Activated CD8-positive, alpha-beta memory T cell treated with anti-CD3 and anti-CD28 coated beads, Interleukin-2, amount 50 U/mL, for 4 hours (primary cell): ENCODE data around the gene SMIM21.

ENCODE experiments used
- DNase-seq: peaks from one replicate; pipeline ENCODE4 v3.0.0-alpha.2; 2020

The SMIM21 gene

DNA sequence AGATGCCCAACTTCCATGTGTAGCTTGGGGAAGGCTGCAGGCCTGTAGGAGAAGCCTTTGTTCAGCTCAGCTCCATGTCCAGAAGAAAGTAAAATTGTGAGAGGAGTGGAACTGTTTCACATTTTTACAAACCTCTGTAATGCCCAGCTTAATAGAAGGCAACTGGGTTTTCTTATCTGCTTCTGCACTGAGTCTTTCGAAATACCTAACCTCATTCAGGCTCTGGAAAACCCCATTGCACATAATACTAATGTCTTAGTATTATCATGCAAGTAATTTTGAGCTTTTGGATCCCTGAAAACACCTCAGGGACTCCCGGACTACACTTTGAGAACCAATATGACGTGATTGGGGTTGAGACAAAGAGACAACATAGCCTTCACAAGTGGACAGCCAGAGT, 5.8 kb downstream of the SMIM21 start:
- no peak for DNase-seq

DNA sequence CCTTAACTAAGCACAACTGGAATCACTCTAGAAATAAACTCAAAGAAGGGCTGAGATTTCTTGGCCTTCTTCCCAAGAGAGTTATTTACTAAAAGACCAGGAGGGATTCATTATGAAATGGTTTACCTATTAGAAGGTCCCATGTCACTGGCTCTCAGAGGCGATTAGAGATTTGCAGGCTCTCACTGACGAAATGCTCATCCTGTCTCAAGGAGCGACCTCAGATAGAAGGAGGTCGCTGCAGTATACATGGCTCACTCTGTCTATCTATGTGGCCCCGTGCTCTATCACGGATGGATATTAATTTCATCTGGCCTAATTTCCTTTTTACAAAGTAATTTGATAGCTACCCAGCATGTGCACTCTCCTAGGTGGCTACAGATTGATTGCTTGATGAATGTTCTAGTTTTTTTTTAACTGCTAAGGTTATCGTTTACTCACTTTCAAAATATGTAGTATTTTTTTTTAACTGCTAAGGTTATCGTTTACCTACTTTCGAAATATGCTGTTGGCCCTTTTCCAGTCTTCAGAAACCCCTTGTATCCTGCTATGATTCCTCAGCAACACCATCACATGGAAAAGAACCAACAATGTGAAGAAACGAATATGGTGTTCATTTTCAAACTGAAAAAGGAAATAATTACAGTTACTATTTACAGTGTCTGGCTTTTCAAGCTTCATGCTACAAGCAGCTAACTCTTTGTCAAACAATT, 9.1 kb downstream of the SMIM21 start:
- DNase-seq, result no peak

DNA sequence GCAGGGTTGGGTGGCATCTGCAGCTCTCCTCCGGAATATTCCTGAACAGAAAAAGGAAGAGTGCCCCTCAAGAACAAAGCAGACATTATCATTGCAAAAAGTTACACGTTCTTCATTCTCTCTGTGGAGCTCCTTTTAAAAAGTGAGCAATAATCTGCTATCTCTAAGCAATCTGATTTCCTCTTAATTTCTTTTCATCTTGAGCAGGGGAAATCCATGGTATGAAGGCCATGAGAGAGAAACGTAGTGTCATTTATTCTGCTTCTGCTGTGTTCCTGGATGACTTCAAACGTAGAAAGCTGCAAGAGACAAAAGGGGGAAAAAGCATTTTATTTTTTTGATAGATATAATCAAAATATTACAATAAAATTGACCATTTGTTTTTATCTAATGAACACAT, 16.9 kb downstream of the SMIM21 start:
- DNase-seq, result no peak

DNA sequence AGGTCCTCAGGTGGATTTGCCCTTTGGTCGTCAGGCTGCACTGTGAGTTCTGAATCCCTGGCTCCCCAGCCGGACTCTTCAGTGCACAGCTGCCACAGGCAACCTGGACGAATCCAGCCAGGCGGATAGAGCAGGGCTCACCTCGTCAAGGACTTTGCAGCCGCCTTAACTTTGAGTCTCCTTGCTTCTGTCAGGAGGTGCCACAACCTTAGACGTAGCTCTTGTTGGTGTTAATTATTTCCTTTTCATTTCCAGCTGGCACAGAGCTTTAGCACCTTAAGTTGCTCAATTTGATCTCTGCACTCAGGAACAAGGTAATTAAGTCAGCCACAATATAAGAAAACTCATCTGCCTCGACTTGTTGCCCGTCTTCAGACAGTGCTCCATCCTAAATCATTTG, 17.7 kb downstream of the SMIM21 start:
- DNase-seq, result no peak

DNA sequence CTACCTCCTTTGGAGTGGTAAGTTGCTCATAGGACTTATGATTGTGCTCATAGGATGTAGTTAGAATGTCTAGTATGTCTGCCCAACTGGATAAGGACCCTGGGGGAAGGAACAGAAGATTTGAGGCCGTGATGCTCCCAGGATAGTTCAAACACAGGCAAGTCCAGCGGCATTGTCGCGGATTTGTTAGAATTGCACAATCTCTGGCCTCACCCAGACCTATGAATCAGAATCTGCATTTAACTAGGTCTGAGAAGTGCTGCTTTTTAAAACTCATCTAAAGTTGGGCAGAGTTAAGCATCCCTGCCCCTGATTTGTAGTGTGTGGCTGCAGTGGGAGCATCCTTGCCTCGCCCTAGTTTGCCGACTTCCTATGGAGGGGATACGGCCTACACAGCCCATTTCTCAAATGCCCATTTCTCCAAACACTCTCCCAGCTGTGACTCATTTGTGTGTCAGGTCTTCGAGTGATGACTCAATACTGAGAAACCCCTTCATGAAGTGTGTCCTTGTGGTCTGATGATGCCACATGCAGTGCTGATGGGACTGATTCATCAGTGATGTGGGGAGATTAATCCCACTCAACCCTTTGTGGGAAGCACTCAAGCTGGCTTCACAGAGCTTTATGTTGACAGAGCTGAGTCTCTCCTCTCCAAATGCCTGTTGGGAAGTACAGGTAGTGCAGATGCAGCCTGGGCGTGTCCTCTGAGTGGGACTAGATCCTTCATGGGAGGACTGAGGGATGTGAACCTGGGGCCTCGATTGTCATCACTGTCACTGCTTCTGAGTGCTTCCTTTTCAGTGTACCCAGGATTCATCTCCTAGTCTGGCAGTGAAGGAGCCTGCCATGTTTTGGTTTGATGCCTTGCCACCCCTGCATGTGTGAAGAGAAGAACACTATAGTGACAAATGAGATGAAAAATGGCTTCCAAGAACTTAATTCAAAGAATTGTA, 18.7 kb downstream of the SMIM21 start:
- no peak for DNase-seq

DNA sequence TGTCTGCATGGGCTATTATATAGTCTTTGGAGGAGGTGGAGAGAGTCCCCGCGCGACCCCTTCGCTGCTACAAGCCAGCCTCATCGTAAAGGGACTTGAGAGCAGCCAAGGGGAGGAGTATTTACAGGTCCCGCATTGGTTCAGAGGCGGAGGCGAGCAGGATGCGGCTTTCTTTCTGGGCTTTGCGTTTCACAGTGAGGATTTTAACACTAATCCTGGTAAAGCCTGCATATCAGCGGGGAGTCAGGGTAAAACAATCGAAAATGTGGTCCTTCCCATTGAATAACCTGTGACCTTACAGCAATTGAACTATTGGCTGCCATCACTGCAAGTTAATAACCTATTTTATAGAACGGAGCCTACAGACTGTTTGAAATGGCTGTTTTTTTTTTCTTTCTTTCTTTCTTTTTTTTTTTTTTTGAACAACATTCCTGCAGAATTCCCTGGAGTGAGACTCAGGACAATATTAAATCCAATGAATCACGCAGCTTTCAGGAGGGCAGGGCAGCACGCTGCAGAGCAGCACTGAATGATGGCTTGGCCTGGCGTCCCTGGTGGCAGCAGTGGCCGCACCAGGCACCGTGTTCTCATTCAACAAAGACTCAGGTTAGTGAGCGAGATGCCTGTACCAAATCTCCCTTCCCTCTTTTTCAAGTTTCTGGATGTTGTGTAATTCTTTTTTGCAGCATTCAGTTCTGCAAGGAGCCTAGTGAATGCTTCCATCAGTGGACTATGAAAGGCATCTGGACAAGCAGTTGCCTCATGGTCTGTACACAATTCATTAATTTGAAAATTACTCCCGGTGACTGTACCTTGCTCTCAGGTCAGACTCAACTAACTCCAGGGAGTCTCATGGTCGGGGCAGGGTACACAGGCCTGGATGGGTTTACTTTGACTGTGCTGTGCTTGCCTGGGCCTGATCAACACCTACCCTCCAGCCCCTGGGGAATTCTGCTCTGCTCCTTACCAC, 19.8 kb downstream of the SMIM21 start:
- DNase-seq, result no peak

DNA sequence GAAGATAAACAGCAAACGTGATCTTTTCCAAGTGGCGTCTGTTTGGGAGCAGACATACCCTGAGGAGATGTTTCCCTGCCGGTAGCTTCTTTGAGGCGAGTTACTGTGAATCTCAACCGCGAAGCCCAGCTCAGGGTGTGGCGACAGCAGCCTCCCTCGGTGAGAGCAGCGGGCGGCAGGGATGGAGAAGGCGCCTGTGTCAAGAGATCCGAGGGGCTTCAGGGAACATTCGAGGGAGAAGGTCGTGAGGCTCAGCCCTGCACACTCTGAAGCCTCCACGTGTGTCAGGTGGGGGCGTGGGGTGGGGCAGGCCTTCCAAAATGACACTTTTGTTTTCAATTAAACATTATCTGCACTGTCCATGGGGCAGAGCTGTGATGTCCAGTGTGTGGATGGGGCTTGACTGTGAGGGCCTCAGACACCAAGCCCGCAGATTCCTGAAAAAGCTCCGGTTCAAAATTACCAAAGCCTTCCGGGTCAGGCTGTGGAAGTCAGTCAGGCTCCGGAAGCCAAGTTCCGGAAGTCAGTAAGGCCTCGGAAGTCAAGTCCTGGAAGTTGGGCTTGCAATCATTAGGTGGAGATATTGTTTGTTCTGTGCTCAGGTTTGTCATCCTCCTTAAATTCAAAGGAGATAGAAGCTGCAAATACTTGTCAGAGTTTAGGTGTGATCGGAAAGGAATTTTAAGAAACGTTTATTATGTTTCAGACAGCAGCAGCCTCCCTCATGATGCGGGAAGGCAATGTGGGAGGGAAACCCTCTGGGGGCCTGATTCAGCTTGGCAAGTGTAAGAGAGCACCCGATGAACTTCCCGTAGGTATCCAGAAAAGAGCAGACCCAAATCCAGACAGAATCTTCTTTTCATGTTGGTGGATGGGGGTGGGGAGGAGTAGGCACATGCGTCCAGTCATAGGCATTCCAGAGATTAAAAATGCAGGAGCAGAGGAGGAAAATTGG, 20.7 kb downstream of the SMIM21 start:
- no peak for DNase-seq

DNA sequence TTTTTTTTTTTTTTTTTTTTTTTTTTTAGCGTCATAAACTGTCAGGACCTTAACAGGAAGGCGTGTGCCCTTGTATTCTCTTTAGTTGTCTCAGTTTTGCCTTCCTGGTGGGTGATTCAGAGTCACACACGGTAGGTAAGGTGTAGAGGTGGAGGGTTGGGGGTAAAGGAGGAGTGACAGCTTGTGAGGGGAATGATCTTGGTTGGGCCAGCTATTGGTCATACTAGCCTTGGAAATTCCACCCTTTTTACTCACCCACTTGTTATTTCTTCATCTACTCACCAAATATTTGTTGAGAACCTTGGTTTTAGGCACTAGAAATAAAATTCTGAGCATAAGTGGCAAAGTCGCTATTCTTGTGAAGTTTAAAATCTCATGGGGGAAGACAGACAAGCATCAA, 22.2 kb downstream of the SMIM21 start:
- no peak for DNase-seq

DNA sequence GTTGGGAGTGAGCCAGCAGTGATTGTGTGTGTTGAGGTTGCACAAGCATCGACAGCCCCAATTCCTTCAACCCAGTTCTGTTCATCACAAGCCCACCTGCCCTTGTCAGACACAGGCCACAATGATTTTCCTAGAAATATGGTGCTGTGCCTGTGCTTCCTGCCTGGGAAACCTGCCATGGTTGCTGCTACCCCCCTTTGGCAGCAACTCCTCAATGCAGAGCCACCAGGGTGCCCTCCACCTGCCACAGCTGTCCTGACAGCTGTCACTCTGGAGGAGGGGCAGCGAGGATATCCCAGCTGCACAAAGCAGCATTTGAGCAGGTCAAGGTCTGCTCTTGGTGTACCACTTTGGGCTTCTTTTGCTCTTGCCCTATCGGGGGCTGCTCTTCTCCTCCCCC, 27.1 kb downstream of the SMIM21 start:
- DNase-seq, result no peak

DNA sequence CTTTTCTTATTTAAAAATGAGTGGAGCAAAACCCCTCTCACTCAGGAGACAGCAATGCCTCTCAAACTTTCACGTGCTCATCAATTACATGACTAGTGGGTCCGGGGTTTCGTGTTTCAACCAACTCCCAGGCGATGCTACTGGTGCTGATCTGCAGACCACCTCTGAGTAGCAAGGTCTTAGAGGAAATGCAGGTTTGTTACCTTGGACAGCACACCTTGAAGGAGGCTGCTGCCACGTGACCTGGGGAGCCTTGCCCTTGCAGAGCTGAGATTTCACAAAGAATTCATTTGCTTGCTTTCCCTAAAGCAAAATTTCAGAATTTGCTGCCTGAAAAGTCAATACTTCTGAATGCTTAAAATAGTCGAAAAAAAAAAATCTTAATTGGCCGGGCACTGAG, 32.4 kb downstream of the SMIM21 start:
- DNase-seq, result no peak

DNA sequence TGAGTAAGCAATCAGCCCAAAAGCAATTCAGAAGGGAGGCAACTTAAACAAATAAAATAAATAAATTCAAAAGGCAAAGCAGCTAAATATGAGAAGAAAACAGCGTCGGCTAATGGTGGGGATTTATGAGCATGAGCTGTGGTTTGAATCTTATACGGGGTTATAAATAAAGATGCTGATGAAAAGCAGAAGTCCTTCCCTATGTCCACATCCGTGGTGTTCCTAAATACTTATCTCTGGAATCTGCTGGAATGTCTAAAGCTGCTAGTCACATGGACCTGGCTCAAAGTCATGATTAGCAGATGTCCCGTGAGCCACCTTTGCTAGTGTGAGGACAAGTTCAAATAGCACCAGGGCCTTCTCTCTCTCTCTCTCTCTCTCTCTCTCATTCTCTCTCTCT, 33.8 kb downstream of the SMIM21 start:
- DNase-seq, result no peak

DNA sequence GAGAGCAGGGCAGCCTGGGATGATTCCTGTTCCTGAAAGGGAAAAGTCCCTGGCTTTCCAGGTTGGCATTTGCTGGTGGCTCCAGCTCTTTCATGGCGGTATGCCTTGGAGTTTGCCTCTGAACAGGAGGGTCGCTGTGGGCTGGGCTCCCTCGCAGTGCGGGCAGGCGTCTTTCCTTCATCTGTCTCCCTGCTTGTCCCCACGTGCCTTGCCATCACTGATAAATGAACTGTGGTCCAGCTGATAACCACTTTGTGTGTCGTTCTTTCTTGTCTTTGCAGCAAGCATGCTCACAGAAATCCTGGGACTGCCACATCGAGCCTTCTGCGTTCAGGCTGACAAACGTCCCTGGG, 35.3 kb downstream of the SMIM21 start:
- no peak for DNase-seq

DNA sequence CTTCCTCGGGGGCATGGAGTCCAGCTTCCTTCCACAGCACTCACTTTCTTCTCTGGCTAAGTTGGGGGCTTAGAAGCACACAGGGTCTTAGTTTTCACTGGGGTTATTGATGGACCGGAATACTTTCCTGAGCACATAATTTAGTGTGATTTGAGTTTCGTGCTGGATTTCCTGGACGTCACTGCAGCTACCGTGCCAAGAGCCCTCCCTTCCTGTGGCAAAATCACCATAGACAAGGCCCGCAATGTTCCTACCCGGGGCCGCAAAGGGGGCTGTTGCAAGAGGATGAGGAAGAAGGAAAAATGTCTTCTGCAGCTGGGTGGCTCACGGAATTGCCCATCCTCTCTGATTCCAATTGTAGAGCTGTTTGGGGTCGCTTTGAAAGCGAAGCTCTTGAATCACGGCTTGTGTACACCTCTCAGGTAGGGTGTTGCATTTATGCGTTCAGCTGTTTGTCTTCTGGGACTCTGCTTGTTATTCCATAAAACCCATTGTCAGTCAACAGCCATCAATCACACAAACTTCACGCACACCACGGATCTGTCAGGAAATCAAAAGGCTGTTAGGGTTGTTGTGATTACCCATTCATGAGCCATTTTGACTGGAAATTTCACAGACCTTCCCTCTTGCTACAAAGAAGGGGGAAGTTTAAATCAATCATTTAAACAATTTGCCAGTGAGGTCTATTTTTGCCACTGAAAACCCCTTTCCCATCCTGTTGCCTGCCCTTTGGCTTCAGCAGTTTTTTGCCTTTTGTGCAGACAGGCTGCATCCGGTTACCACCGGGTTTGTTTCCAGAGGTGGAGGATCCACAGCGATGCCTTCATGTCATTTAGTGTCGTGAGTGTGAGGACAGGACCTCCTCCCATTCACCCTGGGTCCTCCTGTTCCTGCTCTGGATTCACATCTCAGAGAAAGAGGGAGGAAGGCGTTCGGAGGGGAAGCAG, 36.0 kb downstream of the SMIM21 start:
- DNase-seq, result no peak

DNA sequence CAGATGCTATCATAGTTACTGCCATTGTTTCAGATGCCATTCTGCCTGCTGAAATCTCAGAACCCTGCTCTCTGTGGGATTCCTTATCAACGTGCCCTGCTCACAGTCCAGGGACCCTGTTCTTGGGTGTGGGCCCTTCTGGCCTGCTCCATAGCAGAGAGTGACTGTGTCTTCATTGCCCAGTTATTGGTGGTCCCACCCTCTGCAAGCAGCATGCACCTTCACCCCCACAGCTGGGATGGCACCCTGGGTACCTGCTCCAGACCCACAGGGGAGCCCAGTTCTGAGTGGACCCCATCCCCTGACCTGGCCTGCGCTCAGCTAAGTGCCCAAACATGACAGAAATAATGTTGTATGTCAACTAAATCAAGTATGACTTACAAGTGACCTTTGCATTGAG, 36.6 kb downstream of the SMIM21 start:
- DNase-seq, result no peak

DNA sequence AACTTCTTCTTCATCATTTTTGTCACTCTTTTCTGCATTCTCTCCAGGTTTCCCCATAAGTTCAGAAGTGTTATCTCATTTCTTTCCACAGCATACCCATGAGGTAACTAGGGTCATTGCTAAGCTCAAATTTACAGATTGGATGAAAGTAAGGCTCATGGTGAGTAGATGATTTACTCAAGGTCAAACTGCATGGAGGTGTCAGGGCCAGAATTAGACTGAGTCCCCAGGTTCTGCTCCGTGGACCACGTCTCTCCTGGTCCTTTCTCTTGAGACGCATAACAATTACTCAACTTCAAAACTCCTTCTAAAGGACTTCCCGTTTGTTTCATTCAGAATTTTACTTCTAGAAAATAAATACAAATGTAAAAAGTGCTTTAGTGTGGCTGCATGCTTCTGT, 43.4 kb downstream of the SMIM21 start:
- no peak for DNase-seq

DNA sequence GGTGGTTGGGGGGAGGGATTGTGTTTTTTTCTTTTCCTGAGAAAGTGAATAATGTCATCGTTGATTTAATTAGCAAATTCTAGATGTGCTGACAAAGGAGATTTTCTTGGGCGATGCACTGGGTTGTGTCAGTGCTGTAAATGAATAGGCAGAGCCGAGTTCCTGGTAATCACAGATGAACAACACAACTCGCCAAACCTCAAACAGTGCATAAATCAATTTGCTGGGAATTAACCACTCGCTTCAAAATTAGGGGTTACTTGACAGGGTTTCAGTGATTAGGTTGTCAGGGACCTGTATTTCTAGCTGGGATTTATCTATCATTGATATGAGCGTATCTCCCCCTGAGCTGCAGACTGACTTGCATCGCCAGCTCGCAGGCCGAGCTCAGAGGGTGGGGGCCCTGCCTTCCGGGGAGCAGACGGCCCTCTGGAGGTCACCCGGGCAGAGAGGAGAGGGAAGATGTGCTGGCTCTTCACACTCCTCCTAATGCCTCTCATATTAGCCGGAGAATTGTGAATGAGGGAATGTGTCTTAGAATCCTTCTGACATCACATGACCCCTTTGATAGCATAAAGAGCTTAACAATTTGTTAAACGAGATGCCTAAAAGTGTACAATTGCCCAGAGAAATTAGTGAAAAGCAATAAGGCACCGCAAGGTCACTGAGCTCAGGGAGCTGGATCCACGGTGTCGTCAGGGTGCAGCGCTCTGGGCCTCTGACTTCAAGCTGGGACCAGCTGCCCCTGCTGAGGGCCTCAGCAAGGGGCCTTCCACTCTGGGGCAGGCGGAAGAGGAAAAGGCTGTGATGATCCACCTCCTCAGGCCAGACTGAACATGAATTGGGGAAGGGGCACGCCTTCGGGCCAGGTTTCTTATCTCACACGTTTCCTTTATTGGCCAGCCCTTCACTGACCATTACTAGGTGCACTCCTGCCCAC, 48.9 kb downstream of the SMIM21 start:
- no peak for DNase-seq

DNA sequence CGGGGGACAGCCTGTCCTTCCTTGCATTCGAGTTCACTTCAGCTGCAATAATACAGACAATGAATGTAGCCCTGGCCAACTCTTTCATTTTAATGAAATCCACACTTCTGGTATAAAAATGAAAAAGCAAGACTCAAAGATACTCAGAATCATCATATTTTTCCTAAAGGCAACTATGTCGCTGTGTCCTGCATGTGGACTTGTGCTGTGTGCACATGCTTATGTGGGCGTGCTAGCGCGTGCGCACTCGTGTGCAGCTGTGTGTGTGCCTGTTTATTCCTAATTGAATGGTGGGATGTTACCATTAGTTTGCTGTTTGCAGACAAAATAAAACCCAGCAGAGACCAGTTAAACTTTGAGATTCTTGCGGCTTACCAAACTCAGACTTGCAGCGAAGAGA, 49.6 kb downstream of the SMIM21 start:
- no peak for DNase-seq

DNA sequence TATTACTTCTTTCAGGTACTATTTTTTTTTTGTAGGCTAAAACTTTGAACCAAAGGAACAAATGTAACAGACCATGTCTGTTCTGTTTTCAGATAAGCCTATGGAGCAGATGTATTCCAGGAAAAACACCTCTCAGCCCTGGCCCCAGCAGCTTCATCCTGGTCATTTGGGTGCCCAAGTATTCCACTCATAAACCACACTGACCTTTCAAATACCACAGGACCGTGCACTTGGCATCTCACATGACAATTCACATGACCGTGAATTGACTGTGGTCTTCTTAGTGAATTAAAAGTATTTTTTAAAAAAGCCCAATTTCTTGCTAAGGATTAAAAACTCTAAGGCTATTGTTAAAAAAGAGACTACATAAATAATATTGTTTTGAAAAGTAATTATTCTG, 50.2 kb downstream of the SMIM21 start:
- no peak for DNase-seq

DNA sequence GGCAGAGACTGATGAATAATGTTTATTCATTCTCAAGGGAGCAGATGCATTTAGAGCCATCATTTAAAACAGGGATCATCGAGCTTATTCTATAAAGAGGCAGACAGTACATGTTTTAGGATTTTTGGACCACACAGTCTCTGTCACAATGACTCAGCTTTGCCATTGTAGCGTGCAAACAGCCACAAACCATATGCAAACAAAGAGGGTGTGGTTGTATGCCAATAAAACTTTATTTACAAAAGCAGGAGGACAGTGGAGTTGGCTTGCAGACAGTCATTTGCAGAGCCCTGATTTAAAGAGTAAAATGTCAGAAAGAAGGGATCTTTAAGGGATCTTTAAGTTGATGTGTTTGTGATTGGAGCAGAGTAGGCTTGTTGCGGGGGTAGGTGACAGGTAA, 51.5 kb downstream of the SMIM21 start:
- no peak for DNase-seq

DNA sequence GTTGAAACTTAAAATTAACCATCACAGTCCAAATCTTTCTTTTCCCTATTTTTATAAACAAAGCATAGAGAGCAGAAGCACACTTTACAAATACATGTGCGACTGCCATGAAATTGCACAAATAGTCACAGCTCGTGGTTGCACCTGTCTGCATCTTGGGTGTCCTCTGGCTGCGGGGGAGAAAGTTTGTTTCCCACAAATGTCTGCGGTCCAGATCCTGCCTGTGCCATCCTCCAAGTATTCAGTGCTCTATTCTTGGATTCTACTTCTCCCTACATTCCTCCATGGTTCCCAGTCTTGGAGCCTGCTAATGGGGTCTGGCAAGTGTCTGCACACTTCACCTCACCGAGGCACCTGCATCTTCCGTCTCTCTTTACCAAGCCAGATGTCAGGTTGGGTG, 52.2 kb downstream of the SMIM21 start:
- DNase-seq, result no peak
